Measurements from ENCODE around the gene NKX1-1.
"Not testable (repeated sequence)": the region's sequence is repeated elsewhere in the genome, so short reads cannot be mapped to it uniquely, and the experiment has no call there.

The NKX1-1 gene

GRCh38 chr4:1404573-1405253 lies 1.5 kb downstream of the NKX1-1 start:
- no peak for DNase-seq (ENCODE audit: low read depth)

- no peak for DNase-seq (ENCODE audit: low read depth)
These were observed 2.4 kb downstream of the NKX1-1 start for GRCh38 chr4:1403591-1404572.

DNA sequence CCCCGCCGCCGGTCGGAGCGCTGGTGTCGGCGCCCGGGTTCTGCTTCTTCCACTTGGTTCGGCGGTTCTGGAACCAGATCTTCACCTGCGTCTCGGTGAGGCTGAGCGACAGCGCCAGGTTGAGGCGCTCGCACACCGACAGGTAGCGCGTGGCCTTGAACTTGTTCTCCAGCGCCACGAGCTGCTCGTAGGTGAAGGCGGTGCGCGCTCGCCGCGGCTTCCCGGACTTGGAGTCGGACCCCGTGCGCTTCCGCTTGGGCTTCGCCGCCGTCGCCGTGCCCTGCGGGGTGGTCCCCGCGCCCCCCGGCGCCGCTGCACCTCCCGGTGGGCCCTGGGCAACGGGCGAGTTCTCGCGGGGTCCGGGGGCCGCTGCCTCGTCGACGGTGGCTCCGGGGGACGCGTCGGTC lies 3.1 kb downstream of the NKX1-1 start:
- no peak for DNase-seq (ENCODE audit: low read depth)

DNA sequence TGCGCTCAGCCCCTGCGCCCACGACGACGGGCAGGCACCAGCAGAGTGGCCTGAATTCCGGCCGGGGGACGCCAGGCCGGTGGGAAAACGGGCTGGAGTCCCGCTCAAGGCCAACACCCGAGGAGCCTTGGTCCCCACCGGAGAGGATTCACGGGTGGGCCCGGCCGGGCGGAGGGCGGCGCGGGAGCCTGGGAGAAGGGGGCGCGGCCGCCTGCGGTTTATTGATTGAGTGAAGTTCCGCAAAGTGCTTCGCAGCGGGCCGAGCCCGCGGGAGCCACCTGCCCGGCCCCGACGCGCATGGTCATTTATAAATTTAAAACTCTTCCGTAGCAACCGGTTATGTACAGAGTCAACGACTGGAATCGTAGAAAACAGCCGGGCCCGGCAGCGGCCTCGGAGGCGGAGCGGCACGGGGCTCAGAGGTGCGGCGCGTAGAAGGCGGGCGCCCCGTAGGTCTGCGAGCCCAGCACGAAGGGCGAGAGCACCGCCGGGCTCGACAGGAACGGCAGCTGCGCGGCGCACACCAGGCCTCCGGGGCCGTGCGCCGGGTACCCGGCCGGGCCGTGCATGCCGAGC lies 3.6 kb downstream of the NKX1-1 start:
- no peak for DNase-seq (ENCODE audit: low read depth)

DNA sequence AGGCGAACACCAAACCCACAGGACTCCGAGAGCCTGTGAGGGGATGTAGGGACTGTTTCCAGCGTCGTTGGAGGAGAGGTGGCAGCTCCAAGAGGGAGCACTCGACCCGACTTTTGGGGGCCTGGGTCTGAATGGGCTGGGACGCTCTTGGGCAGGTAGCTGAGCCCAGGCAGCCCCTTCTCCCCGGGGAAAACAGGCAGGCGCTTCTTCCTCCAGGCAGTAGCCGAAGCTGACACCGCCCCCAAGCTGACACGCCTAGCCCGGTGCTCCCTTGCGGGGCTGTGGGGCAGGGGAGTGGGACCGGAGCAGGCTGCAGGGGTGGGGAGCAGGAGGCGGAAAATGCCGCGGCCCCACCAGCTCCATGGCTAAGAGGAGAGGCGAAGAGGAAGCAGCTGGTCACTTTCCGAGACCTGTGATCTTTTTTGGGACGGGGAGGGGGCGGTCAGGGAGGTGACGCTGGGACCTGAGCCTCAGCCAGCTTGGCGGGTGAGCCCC lies 4.2 kb downstream of the NKX1-1 start:
- no peak for DNase-seq (ENCODE audit: low read depth)

- DNase-seq (ENCODE audit: low read depth): no peak
These were observed 4.7 kb downstream of the NKX1-1 start for GRCh38 chr4:1401409-1402020.

DNA sequence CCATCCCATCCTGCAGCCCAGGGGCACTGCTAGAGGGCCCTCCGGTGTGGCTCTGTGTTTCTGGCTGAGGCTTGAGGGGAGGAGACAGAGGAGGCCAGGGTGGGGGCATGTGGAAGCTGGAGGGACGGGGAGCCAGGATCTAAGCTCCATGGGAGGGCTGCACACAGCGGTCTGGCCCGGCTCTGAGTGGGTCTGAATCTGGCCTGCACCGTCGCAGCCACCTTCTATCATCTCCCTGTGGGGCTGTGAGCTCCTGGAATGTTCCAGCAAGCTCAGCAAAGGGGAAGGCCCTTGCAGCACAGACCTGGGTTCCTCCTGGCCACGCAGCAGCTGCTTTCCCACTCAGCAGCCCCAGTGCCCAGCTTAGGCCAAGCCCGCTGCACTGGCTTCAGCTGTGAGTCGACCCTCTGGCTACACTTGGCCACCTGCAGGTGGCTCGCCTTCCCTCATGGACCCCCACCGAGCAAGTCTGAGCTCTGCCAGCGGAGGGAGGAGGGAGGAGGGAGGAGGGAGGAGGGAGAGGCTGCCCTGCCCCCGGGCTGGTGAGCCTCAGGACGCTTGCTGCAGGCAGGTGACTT lies 5.3 kb downstream of the NKX1-1 start:
- DNase-seq (ENCODE audit: low read depth): no peak

GRCh38 chr4:1400191-1400805 lies 5.9 kb downstream of the NKX1-1 start:
- no peak for DNase-seq (ENCODE audit: low read depth)

DNA sequence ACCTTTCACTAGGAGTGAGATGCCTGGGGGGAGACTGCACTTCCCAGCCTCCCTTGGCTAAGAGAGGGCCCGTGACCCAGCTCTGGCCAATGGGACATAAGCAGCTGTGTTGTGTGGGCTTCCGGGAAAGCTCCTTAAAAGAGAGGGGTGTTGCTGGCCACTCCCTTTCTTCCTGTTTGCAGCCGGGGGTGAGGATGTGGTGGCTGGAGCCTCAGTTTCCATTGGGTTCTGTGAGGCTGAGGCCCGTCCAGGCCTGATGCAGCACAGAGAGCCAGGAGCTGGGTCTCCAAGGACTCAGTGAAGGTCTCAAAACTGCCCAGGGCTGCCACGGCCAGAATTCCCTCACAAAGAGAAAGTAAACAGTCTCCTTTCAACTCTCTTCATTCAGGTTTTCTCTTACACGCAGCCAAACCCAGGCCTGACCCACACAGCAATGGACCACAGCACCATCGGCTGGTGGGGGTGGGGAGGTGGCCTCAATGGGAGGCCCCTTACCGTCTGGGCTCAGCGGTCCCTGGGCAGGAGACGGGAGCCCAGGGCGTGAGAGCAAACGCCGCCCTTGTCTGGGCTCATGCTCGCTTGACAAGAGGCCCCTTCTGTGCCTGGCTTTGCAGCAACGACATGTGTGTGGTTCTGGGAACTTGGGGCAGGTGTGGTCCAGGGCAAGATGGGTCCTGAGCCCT lies 6.6 kb downstream of the NKX1-1 start:
- DNase-seq (ENCODE audit: low read depth): no peak

DNA sequence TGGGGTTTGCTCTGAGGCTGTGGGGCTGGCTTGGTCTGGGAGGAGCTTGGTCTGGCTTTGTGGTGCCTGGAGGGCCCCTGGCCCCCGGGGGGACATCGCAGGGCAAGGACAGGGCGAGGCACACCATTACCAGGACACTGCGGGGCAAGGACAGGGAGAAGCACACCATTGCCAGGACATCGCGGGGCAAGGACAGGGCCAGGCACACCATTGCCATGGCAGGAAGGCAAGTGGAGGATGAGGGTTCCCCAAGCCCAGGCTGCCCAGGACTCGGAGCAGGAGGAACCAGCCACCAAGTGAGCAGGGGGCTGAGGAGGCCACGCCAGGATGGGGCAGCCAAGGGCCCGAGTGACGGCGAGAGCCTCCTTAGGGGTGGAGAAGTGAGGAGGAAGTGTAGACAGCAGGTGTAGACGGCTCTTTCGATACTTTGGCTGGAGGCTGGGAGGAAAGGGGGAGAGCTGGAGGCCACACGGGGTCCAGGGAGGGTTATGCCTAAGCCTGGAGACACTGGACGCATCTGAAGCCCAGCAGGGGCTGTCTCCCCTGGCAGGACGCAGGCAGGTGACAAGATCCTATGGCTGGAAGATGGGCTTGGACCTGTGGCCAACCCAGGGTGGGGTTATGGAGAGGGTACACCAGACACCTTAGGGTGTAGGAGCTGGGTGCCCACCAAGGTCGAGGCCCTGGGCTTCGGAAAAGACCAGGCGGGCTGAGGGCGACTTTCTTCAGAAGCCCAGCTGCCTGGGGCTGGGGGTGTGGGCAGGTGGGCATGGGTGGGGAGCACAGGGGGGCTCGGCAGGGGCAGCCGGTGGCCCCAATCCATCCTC lies 7.3 kb downstream of the NKX1-1 start:
- DNase-seq (ENCODE audit: low read depth): no peak

DNA sequence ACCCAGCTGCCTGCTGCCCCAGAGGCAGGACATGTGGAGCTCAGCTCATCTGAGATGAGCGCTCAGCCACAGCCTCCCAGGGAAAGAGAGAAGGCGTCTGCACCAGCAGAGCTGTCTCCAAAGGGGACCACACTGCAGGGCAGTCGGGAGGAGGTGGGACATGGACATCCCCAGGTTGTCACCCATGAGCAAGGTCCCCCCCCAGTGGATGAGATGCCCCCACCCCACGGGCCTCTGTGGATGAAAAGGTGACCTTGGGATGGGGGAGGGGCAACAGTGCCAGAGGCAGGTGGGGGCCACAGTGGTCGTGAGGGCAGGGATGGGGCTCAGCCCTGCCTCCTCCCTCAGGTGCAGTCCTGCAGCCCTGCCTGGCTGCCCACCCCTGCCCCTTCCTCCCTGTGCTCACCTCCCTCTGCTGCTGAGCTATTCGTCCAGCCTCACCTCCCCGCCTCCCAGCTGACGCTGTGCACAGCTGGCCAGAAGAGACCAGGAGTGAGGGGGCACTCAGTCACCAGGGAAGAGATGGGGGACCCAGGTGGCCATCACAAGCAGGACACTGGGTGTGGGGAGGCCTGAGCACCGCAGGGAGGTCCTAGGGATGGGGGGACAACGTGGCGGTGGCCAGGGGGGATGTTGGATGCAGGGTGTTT lies 9.3 kb downstream of the NKX1-1 start:
- DNase-seq (ENCODE audit: low read depth): no peak

GRCh38 chr4:1395941-1396805 lies 10.1 kb downstream of the NKX1-1 start:
- no peak for DNase-seq (ENCODE audit: low read depth)

- not testable (repeated sequence) for DNase-seq (ENCODE audit: low read depth)
These were observed 10.8 kb downstream of the NKX1-1 start for GRCh38 chr4:1395389-1395820.

DNA sequence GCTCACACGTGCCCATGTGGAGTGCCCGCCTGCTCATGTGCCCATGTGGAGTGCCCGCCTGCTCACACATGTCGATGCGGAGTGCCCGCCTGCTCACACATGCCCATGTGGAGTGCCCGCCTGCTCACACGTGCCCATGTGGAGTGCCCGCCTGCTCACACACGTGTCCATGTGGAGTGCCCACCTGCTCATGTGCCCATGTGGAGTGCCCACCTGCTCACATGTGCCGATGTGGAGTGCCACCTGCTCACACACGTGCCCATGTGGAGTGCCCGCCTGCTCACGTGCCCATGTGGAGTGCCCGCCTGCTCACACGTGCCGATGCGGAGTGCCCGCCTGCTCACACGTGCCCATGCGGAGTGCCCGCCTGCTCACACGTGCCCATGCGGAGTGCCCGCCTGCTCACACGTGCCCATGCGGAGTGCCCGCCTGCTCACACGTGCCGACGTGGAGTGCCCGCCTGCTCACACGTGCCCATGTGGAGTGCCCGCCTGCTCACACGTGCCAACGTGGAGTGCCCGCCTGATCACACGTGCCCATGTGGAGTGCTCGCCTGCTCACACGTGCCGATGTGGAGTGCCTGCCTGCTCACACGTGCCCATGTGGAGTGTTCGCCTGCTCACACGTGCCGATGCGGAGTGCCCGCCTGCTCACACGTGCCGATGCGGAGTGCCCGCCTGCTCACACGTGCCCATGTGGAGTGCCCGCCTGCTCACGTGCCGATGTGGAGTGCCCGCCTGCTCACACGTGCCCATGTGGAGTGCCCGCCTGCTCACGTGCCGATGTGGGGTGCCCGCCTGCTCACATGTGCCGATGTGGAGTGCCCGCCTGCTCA lies 11.5 kb downstream of the NKX1-1 start:
- not testable (repeated sequence) for DNase-seq (ENCODE audit: low read depth)

- no peak for DNase-seq (ENCODE audit: low read depth)
These were observed 12.4 kb downstream of the NKX1-1 start for GRCh38 chr4:1393866-1394265.

DNA sequence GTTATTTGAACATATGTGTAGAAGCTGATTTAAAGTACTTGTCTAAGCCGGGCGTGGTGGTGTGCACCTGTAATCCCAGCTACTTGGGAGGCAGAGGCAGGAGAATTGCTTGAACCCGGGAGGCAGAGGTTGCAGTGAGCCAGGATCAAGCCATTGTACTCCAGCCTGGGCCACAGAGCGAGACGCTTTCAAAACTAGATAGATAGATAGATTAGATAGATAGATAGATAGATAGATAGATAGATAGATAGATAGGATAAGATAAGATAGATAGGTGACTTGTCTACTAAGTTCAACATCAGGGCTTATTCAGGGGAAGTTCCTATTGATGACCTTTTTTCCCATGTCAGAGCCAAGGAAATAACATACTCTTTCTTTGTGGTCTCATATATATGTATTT lies 12.9 kb downstream of the NKX1-1 start:
- DNase-seq (ENCODE audit: low read depth): not testable (repeated sequence)

All from activated T-cell treated with anti-CD3 and anti-CD28 coated beads for 24 hours (primary cell).